HepG2 (cell line): Measurements from ENCODE around the gene ST6GALNAC2. TPM values are rescaled to one million over a fixed set of nuclear protein-coding genes. Genes with fewer than 3 reads are reported as not detected.

Source experiments
- AHR ChIP-seq: IDR thresholded peaks from 2 replicates; pipeline ENCODE4 v1.6.1; 2018; ENCODE audit warnings: missing genetic modification reagents, missing compliant biosample characterization
- AKAP8 ChIP-seq: sonication (generic); formaldehyde crosslinking; IDR thresholded peaks from 2 replicates; pipeline ENCODE4 v1.5.1; 2020; ENCODE audit warnings: mild to moderate bottlenecking, missing genetic modification reagents
- CENPX ChIP-seq: sonication (generic); formaldehyde crosslinking; IDR thresholded peaks from 2 replicates; pipeline ENCODE4 v1.9.0; 2021; ENCODE audit warnings: mild to moderate bottlenecking, missing genetic modification reagents, moderate library complexity
- HIVEP1 ChIP-seq: sonication (generic); formaldehyde crosslinking; IDR thresholded peaks from 2 replicates; pipeline ENCODE4 v1.4.0; 2020; ENCODE audit warnings: mild to moderate bottlenecking, missing genetic modification reagents
- LCORL ChIP-seq, 2 experiments: fragments of 450-650 bp in 1 of 2; sonication (generic) in 1 of 2; formaldehyde crosslinking in 1 of 2; IDR thresholded peaks; 2 replicates each; pipeline versions ENCODE4 v1.5.0 to v1.6.1; 2017 to 2020; ENCODE audit warnings: antibody characterized with exemption in 1 of 2, missing genetic modification reagents in 1 of 2
- NFIC ChIP-seq: IDR thresholded peaks from 2 replicates; pipeline ENCODE4 v1.6.1; 2012; ENCODE audit warnings: mild to moderate bottlenecking, low read length, inconsistent platforms
- REL ChIP-seq: sonication (generic); formaldehyde crosslinking; conservative IDR thresholded peaks from 2 replicates; pipeline ENCODE4 v1.8.0; 2022; ENCODE audit warnings: mild to moderate bottlenecking, missing genetic modification reagents, moderate library complexity
- SAP130 ChIP-seq: IDR thresholded peaks from 2 replicates; pipeline ENCODE4 v1.6.1; 2016; ENCODE audit warnings: low read depth
- SMYD3 ChIP-seq: sonication (generic); formaldehyde crosslinking; IDR thresholded peaks from 2 replicates; pipeline ENCODE4 v1.8.1; 2023; ENCODE audit warnings: mild to moderate bottlenecking, missing genetic modification reagents
- SOX6 ChIP-seq, 2 experiments: fragments of 450-650 bp in 1 of 2; sonication (generic) in 1 of 2; formaldehyde crosslinking in 1 of 2; IDR thresholded peaks; 2 replicates each; pipeline versions ENCODE4 v1.4.0 to v1.6.1; 2017 to 2020; ENCODE audit warnings: antibody characterized with exemption in 1 of 2, mild to moderate bottlenecking in 1 of 2, missing genetic modification reagents in 1 of 2
- SP140L ChIP-seq: sonication (generic); formaldehyde crosslinking; IDR thresholded peaks from 2 replicates; pipeline ENCODE4 v1.4.0; 2020; ENCODE audit warnings: missing genetic modification reagents, borderline replicate concordance
- STAT5B ChIP-seq: sonication (generic); formaldehyde crosslinking; IDR thresholded peaks from 2 replicates; pipeline ENCODE4 v1.4.0; 2020; ENCODE audit warnings: missing genetic modification reagents
- ZMYM3 ChIP-seq: sonication (generic); formaldehyde crosslinking; IDR thresholded peaks from 2 replicates; pipeline ENCODE4 v1.5.1; 2020; ENCODE audit warnings: mild to moderate bottlenecking, missing genetic modification reagents
- ZNF232 ChIP-seq: sonication (generic); formaldehyde crosslinking; IDR thresholded peaks from 2 replicates; pipeline ENCODE4 v1.4.0; 2020; ENCODE audit warnings: missing genetic modification reagents, borderline replicate concordance
- ZNF329 ChIP-seq: sonication (generic); formaldehyde crosslinking; IDR thresholded peaks from 2 replicates; pipeline ENCODE4 v1.9.0; 2021; ENCODE audit warnings: low read depth, mild to moderate bottlenecking, missing genetic modification reagents
- ZNF891 ChIP-seq: sonication (generic); formaldehyde crosslinking; IDR thresholded peaks from 2 replicates; pipeline ENCODE4 v1.5.0; 2020; ENCODE audit warnings: mild to moderate bottlenecking, missing genetic modification reagents
- polyA plus RNA-seq, 8 experiments: library from polyadenylated mRNA; depleted of rRNA in 3 of 8; stranded (reverse) in 7 of 8; unstranded in 1 of 8; fragments of >200 nt; fragmentation: Illumina TruSeq in 4 of 8; extraction: Trizol in 4 of 8; gene quantifications; 2 replicates each; pipeline versions ENCODE4 v1.2.1 to v1.2.3, GENCODE V29; 2011 to 2016; ENCODE audit warnings: low read depth in 4 of 8, missing spikeins in 1 of 8, mixed read lengths in 1 of 8; ENCODE audit not compliant: insufficient read depth in 1 of 8
- total RNA-seq, 5 experiments: library from RNA; depleted of rRNA; stranded (reverse); fragments of >200 nt; fragmentation: Illumina TruSeq; extraction: Trizol; gene quantifications; 2 replicates each; pipeline ENCODE4 v1.2.3, GENCODE V29; 2016; ENCODE audit warnings: low read depth in 1 of 5
- TF ChIP-seq, protein P1 (sequence below): sonication (generic); formaldehyde crosslinking; conservative IDR thresholded peaks from 2 replicates; pipeline ENCODE4 v1.4.0; 2020; ENCODE audit warnings: missing genetic modification reagents
- TF ChIP-seq, protein P2 (sequence below): sonication (generic); formaldehyde crosslinking; IDR thresholded peaks from 2 replicates; pipeline ENCODE4 v1.4.0; 2020; ENCODE audit warnings: missing genetic modification reagents, borderline replicate concordance
- TF ChIP-seq, protein P3 (sequence below): sonication (generic); formaldehyde crosslinking; IDR thresholded peaks from 2 replicates; pipeline ENCODE4 v1.9.0; 2021; ENCODE audit warnings: mild to moderate bottlenecking, missing genetic modification reagents

The ST6GALNAC2 gene
- total and polyA plus RNA-seq, 2 of the 13 experiments (the other 11 are each of a cell fraction or from before 2014, with no cell fraction given), result 0.12 to 0.49 TPM

DNA sequence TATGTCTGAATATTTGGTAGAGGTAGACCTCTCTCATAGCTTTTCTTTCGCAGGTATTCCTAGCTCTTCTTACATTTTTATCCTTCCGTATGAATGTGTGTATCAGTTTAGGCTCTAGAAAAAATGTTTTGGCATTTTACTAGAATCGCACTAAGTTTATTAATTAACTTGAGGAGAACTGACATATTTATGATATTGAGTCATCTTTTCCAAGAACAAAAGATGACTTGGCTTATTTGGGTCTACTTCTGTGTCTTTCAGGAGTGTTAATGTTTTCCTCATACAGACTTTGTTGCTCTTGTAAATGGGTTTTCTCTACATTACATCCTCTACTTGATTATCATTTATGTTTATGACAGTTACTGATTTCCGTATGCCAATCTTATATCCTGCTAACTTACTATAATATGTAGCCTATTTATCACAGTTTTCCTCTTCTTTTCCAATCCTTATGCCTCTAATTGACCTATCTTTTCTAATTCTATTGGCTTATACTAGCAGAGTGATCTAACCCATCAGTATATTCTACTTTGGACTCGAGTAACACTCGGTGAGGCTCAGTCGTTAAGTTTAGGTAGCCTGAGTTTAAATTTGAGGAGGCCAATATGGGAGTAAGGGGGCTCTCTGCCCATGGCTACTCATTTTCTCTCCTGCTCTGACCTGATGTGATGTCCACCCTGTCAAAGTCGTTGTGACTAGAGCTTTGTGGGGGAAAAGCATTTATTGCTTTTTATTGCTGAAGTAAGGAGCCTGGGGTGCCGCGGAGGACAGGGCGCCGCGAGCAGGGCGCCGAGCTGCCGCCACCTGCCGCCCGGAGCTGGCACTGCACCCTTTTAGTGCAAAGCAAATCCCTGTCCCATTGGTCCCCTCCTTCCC lies 37.8 kb upstream of the ST6GALNAC2 start (continued):
- TF ChIP-seq ZNF329, result no peak
- no peak for TF ChIP-seq ZMYM3 (CRISPR knock-in tag)
- peak; percentile 73; the same call in 1 of the 2 replicates for TF ChIP-seq AHR (CRISPR knock-in tag)
- TF ChIP-seq, protein P1, sequence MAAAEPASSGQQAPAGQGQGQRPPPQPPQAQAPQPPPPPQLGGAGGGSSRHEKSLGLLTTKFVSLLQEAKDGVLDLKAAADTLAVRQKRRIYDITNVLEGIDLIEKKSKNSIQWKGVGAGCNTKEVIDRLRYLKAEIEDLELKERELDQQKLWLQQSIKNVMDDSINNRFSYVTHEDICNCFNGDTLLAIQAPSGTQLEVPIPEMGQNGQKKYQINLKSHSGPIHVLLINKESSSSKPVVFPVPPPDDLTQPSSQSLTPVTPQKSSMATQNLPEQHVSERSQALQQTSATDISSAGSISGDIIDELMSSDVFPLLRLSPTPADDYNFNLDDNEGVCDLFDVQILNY (CRISPR knock-in tag), result no peak
- TF ChIP-seq CENPX (CRISPR knock-in tag), result no peak
- TF ChIP-seq SAP130 (CRISPR knock-in tag), result peak; percentile 52
- TF ChIP-seq SMYD3 (CRISPR knock-in tag), result no peak
- TF ChIP-seq SP140L (CRISPR knock-in tag), result no peak
- TF ChIP-seq SOX6 (IDR thresholded peaks at IDR 0.05), result no peak
- TF ChIP-seq SOX6 (CRISPR knock-in tag; IDR thresholded peaks at IDR 0.05), result 0 out of 2 replicates have a peak, but pooled peaks have one; percentile 33
- no peak for TF ChIP-seq NFIC
- no peak for TF ChIP-seq ZNF232 (CRISPR knock-in tag)
- no peak for TF ChIP-seq LCORL (IDR thresholded peaks at IDR 0.05)
- TF ChIP-seq LCORL (CRISPR knock-in tag; IDR thresholded peaks at IDR 0.05), result peak; percentile 67; the same call in 1 of the 2 replicates
- no peak for TF ChIP-seq REL (CRISPR knock-in tag)
- TF ChIP-seq AKAP8 (CRISPR knock-in tag), result no peak
- no peak for TF ChIP-seq ZNF891 (CRISPR knock-in tag)
- TF ChIP-seq, protein P2, sequence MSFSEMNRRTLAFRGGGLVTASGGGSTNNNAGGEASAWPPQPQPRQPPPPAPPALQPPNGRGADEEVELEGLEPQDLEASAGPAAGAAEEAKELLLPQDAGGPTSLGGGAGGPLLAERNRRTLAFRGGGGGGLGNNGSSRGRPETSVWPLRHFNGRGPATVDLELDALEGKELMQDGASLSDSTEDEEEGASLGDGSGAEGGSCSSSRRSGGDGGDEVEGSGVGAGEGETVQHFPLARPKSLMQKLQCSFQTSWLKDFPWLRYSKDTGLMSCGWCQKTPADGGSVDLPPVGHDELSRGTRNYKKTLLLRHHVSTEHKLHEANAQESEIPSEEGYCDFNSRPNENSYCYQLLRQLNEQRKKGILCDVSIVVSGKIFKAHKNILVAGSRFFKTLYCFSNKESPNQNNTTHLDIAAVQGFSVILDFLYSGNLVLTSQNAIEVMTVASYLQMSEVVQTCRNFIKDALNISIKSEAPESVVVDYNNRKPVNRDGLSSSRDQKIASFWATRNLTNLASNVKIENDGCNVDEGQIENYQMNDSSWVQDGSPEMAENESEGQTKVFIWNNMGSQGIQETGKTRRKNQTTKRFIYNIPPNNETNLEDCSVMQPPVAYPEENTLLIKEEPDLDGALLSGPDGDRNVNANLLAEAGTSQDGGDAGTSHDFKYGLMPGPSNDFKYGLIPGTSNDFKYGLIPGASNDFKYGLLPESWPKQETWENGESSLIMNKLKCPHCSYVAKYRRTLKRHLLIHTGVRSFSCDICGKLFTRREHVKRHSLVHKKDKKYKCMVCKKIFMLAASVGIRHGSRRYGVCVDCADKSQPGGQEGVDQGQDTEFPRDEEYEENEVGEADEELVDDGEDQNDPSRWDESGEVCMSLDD, result no peak
- TF ChIP-seq STAT5B, result no peak
- TF ChIP-seq, protein P3, sequence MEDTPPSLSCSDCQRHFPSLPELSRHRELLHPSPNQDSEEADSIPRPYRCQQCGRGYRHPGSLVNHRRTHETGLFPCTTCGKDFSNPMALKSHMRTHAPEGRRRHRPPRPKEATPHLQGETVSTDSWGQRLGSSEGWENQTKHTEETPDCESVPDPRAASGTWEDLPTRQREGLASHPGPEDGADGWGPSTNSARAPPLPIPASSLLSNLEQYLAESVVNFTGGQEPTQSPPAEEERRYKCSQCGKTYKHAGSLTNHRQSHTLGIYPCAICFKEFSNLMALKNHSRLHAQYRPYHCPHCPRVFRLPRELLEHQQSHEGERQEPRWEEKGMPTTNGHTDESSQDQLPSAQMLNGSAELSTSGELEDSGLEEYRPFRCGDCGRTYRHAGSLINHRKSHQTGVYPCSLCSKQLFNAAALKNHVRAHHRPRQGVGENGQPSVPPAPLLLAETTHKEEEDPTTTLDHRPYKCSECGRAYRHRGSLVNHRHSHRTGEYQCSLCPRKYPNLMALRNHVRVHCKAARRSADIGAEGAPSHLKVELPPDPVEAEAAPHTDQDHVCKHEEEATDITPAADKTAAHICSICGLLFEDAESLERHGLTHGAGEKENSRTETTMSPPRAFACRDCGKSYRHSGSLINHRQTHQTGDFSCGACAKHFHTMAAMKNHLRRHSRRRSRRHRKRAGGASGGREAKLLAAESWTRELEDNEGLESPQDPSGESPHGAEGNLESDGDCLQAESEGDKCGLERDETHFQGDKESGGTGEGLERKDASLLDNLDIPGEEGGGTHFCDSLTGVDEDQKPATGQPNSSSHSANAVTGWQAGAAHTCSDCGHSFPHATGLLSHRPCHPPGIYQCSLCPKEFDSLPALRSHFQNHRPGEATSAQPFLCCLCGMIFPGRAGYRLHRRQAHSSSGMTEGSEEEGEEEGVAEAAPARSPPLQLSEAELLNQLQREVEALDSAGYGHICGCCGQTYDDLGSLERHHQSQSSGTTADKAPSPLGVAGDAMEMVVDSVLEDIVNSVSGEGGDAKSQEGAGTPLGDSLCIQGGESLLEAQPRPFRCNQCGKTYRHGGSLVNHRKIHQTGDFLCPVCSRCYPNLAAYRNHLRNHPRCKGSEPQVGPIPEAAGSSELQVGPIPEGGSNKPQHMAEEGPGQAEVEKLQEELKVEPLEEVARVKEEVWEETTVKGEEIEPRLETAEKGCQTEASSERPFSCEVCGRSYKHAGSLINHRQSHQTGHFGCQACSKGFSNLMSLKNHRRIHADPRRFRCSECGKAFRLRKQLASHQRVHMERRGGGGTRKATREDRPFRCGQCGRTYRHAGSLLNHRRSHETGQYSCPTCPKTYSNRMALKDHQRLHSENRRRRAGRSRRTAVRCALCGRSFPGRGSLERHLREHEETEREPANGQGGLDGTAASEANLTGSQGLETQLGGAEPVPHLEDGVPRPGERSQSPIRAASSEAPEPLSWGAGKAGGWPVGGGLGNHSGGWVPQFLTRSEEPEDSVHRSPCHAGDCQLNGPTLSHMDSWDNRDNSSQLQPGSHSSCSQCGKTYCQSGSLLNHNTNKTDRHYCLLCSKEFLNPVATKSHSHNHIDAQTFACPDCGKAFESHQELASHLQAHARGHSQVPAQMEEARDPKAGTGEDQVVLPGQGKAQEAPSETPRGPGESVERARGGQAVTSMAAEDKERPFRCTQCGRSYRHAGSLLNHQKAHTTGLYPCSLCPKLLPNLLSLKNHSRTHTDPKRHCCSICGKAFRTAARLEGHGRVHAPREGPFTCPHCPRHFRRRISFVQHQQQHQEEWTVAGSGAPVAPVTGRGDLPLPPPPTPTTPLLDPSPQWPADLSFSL (CRISPR knock-in tag), result no peak
- no peak for TF ChIP-seq HIVEP1
